Smooth muscle cell (in vitro differentiated cells): Measurements from ENCODE around the gene CLDN19. TPM values are rescaled to one million over a fixed set of nuclear protein-coding genes. Genes with fewer than 3 reads are reported as not detected.

ENCODE experiments used
- DNase-seq: peaks from one replicate; lab custom pipeline; 2025; ENCODE audit not compliant: unreplicated experiment; lab: John Stamatoyannopoulos, UW
- H2AFZ ChIP-seq: fragments of 200-600 bp; sonication (generic); 2 replicates; pipeline ENCODE4 v1.6.0; 2016; ENCODE audit warnings: antibody characterized with exemption, low read depth, mild to moderate bottlenecking
- H3F3A ChIP-seq: fragments of 200-600 bp; sonication (generic); 2 replicates; pipeline ENCODE4 v1.6.0; 2017; ENCODE audit warnings: antibody characterized with exemption, low read depth
- H3K27ac ChIP-seq: fragments of 200-600 bp; sonication (generic); 2 replicates; pipeline ENCODE4 v1.5.1; 2016; ENCODE audit warnings: low read depth, mild to moderate bottlenecking
- H3K27me3 ChIP-seq: fragments of 200-600 bp; sonication (generic); 2 replicates; pipeline ENCODE4 v1.6.1; 2016; ENCODE audit warnings: low read depth, mild to moderate bottlenecking
- H3K36me3 ChIP-seq: fragments of 200-600 bp; sonication (generic); 2 replicates; pipeline ENCODE4 v1.5.1; 2016; ENCODE audit warnings: low read depth
- H3K4me1 ChIP-seq: fragments of 200-600 bp; sonication (generic); 2 replicates; pipeline ENCODE4 v1.5.1; 2016; ENCODE audit warnings: low read depth
- H3K4me2 ChIP-seq: fragments of 200-600 bp; sonication (generic); 2 replicates; pipeline ENCODE4 v1.6.0; 2016; ENCODE audit warnings: mild to moderate bottlenecking
- H3K4me3 ChIP-seq: fragments of 200-600 bp; sonication (generic); 2 replicates; pipeline ENCODE4 v1.5.1; 2016; ENCODE audit warnings: mild to moderate bottlenecking
- H3K79me2 ChIP-seq: fragments of 200-600 bp; sonication (generic); 2 replicates; pipeline ENCODE4 v1.6.0; 2016; ENCODE audit warnings: low read depth, mild to moderate bottlenecking
- H3K9ac ChIP-seq: fragments of 200-600 bp; sonication (generic); 2 replicates; pipeline ENCODE4 v1.6.0; 2016; ENCODE audit warnings: low read depth
- H3K9me3 ChIP-seq: fragments of 200-600 bp; sonication (generic); replicated peaks from 2 replicates; pipeline ENCODE4 v1.5.1; 2016; ENCODE audit warnings: low read depth
- H4K20me1 ChIP-seq: fragments of 200-600 bp; sonication (generic); 2 replicates; pipeline ENCODE4 v1.6.0; 2016; ENCODE audit warnings: low read depth
- WGBS: methylation state at CpG from one replicate; pipeline ENCODE4 v1.1.7; 2016; ENCODE audit warnings: low lambda C conversion rate; 5-methylcytosine and 5-hydroxymethylcytosine counted together
- polyA plus RNA-seq: library from polyadenylated mRNA; unstranded; fragments of >200 nt; fragmentation: Nextera tagmentation; extraction: Ambion mirVana; gene quantifications from 2 replicates; pipeline ENCODE4 v1.2.1, GENCODE V29; 2016
- total RNA-seq: library from RNA; depleted of rRNA; stranded (reverse); fragments of >200 nt; gene quantifications from 2 replicates; pipeline ENCODE4 v1.2.3, GENCODE V29; 2014
- TF ChIP-seq, protein P1 (sequence below): fragments of 200-600 bp; sonication (generic); IDR thresholded peaks from 2 replicates; pipeline ENCODE4 v1.5.1; 2017; ENCODE audit warnings: borderline replicate concordance, mild to moderate bottlenecking, antibody characterized with exemption; ENCODE audit not compliant: insufficient read depth, poor library complexity, severe bottlenecking

Gene CLDN19
- total and polyA plus RNA-seq, 2 experiments from 2014 or later: 0.67 to 2.4 TPM

- TF ChIP-seq, protein P1, sequence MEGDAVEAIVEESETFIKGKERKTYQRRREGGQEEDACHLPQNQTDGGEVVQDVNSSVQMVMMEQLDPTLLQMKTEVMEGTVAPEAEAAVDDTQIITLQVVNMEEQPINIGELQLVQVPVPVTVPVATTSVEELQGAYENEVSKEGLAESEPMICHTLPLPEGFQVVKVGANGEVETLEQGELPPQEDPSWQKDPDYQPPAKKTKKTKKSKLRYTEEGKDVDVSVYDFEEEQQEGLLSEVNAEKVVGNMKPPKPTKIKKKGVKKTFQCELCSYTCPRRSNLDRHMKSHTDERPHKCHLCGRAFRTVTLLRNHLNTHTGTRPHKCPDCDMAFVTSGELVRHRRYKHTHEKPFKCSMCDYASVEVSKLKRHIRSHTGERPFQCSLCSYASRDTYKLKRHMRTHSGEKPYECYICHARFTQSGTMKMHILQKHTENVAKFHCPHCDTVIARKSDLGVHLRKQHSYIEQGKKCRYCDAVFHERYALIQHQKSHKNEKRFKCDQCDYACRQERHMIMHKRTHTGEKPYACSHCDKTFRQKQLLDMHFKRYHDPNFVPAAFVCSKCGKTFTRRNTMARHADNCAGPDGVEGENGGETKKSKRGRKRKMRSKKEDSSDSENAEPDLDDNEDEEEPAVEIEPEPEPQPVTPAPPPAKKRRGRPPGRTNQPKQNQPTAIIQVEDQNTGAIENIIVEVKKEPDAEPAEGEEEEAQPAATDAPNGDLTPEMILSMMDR: no peak
- H3K36me3 ChIP-seq: no peaks in the 10 kb centered on the region
- 92% methylated on average over 21 of the region's 21 CpGs for WGBS
- no peak overlapping the region for H3K27ac ChIP-seq
- no peaks in the 10 kb centered on the region for H3K27me3 ChIP-seq
- no peak overlapping the region for H2AFZ ChIP-seq
- no peak overlapping the region for H3K4me2 ChIP-seq
- peaks cover 9% of the 10 kb centered on the region for H3F3A ChIP-seq
- H3K9ac ChIP-seq: no peak overlapping the region
- DNase-seq: no peak
- H3K4me1 ChIP-seq: peaks cover 16% of the 10 kb centered on the region
- H4K20me1 ChIP-seq: no peaks in the 10 kb centered on the region
- H3K79me2 ChIP-seq: no peaks in the 10 kb centered on the region
- no peaks in the 10 kb centered on the region for H3K9me3 ChIP-seq
- no peak overlapping the region for H3K4me3 ChIP-seq
These were observed 1.9 kb downstream of the CLDN19 start for GRCh38 chr1:42737986-42738677.

DNA sequence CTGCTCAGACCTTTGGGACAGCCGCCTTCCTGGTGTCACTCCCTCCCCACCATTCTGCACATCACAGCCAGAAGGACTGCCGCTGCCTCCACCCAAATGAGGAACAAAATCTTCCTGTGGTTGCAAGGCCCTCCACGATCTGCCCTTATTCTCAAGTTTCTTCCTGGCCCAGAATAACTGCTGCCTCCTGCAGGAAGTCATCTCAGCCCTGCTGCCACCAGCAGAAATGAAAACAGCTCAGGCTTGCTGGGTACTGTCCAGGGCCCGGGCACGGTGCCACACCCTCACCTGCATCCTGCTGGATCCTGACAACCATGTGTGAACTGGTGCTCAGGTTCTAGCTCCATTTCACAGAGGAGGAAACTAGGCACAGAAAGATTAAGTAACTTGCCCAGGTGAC lies 2.8 kb downstream of the CLDN19 start:
- Histone ChIP-seq H3K79me2 (no peaks in the 10 kb centered on the region), H3K4me2 (no peak overlapping the region), H2AFZ (no peak overlapping the region), H3K4me1 (peaks cover 16% of the 10 kb centered on the region), H3K9me3 (no peaks in the 10 kb centered on the region), H3K36me3 (no peaks in the 10 kb centered on the region), H3K9ac (no peak overlapping the region), H3K27ac (no peak overlapping the region), H3K27me3 (no peaks in the 10 kb centered on the region), H4K20me1 (no peaks in the 10 kb centered on the region), H3F3A (peaks cover 7% of the 10 kb centered on the region), H3K4me3 (no peak overlapping the region)
- 89% methylated on average over 5 of the region's 5 CpGs for WGBS
- no peak for DNase-seq
- TF ChIP-seq, protein P1: no peak

DNA sequence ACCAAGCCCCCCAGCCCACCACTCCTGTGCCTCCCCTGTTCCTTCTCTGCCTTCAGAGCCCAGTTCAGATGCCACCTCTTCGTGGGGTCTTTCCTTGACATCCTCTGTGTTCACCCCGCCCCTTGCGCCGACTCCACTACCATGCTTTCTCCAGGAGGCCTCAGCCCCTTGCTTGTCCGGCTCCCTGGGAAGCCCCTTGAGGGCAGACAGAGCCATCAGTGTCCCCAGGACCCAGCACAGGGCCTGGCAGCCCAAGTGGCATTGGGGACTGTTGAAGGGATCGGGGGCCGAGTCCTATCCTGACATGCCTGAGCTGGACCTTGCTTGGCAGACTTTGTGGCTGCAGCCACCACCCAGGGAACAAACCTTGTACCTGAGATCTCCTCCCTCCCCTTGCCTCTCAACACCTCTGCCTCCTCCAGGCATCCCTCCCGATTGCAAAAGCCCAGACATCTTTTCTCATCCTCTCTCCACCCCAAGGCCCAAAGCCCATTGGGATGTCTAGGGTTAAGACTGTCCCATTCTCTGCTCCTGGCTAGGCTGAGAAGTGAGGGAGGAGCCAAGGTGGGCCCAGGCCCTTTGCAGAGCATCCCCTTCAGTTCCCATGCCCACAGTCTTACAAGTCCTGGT lies 3.4 kb downstream of the CLDN19 start:
- Histone ChIP-seq H3K27me3 (no peaks in the 10 kb centered on the region), H3K4me2 (no peak overlapping the region), H3K9ac (no peak overlapping the region), H3K36me3 (no peaks in the 10 kb centered on the region), H3F3A (peaks cover 1% of the 10 kb centered on the region), H3K4me3 (no peak overlapping the region), H2AFZ (no peak overlapping the region), H3K79me2 (no peaks in the 10 kb centered on the region), H3K9me3 (no peaks in the 10 kb centered on the region), H3K27ac (no peak overlapping the region), H3K4me1 (peaks cover 16% of the 10 kb centered on the region), H4K20me1 (no peaks in the 10 kb centered on the region)
- 96% methylated on average over 8 of the region's 8 CpGs for WGBS
- TF ChIP-seq, protein P1: no peak
- no peak for DNase-seq
